Kidney epithelial cell (primary cell): ENCODE measurements around the gene SPEM3. TPM values are rescaled to one million over a fixed set of nuclear protein-coding genes. Genes with fewer than 3 reads are reported as not detected.

Source experiments
- DNase-seq: peaks from one replicate; pipeline ENCODE4 v3.0.0-alpha.2; 2010; ENCODE audit warnings: low read depth
- H3K27me3 ChIP-seq: 2 replicates; pipeline ENCODE4 v1.6.0; 2011; ENCODE audit warnings: low read length; ENCODE audit not compliant: control insufficient read depth, insufficient read depth
- H3K36me3 ChIP-seq: 2 replicates; pipeline ENCODE4 v1.5.1; 2011; ENCODE audit warnings: low read length; ENCODE audit not compliant: control insufficient read depth, insufficient read depth
- H3K4me3 ChIP-seq: 2 replicates; pipeline ENCODE4 v1.5.1; 2011; ENCODE audit warnings: low read depth, mild to moderate bottlenecking, control low read depth, low read length
- CTCF ChIP-seq: IDR thresholded peaks from 2 replicates; pipeline ENCODE4 v1.5.1; 2011; ENCODE audit warnings: mild to moderate bottlenecking, moderate library complexity, low read length, control low read depth, inconsistent platforms; ENCODE audit not compliant: insufficient read depth, poor library complexity, severe bottlenecking
- total RNA-seq: library from RNA; depleted of rRNA; stranded (reverse); fragments of >200 nt; gene quantifications from 2 replicates; pipeline ENCODE4 v1.2.3, GENCODE V29; 2015

SPEM3 gene
- total RNA-seq, 1 donor from 2014 or later, result not detected

- TF ChIP-seq CTCF, result no peak
- no peaks in the 10 kb centered on the region for H3K36me3 ChIP-seq
- no peak for DNase-seq
- no peak overlapping the region for H3K4me3 ChIP-seq
- peaks cover 2% of the 10 kb centered on the region for H3K27me3 ChIP-seq
Observed at GRCh38 chr17:7442142-7442541, 13.5 kb downstream of the SPEM3 start.

- TF ChIP-seq CTCF, result no peak
- DNase-seq, result no peak
- Histone ChIP-seq H3K27me3 (no peaks in the 10 kb centered on the region), H3K4me3 (no peak overlapping the region), H3K36me3 (no peaks in the 10 kb centered on the region)
Observed at GRCh38 chr17:7443499-7444485, 15.1 kb downstream of the SPEM3 start.

DNA sequence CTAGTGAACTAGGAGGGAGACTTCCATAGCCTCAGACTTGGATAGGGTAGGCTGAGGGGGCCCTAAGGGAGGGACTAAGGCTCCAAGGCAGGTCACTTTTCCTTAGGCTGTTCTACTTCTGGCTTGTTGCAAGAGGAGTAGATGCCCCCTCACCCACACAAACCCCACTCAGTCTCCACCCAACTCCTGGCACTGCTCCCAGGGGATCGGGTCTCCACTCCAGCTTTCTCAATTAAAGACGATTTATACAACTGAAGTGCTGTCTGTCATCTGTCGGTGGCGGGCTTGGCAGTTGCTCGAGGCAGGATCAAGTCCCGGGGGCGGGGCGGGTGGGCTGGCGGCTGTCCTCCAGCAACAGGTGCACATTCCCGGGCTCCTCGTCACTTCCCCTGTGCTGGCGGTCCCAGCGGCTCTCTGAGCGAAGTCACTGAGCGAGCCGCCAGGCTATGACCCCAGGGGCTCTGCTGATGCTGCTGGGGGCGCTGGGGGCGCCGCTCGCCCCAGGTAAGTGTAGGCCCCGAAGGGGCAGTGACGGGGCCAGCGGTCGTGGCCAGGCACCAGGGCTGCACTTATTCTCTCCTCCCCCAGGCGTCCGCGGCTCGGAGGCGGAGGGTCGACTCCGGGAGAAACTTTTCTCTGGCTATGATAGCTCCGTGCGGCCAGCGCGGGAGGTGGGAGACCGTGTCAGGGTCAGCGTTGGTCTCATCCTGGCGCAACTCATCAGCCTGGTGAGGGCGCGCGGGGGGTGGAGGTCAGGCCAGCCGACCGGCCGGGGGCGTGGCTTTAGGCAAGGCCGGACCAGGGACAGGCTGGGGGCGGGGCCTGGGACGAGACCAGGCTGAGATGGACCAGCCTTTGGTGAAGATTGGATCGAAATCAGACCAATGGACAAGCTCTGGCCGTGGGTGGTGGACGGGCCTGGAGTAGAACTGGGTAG is 16.3 kb downstream of the SPEM3 start, which contains the start of gene CHRNB1:
Gene CHRNB1 (plus strand): TSS at position 380 of the 937 bp plus-strand sequence. CDS start 67 bp downstream, at position 447.
- H3K4me3 ChIP-seq, result peak within 1 kb of the TSS; percentile 48
- H3K27me3 ChIP-seq, result no peaks in the 10 kb centered on the region
- no peak for DNase-seq
- no peaks in the 10 kb centered on the region for H3K36me3 ChIP-seq
- TF ChIP-seq CTCF, result no peak

GRCh38 chr17:7445619-7445968 is 16.9 kb downstream of the SPEM3 start:
- Histone ChIP-seq H3K4me3 (peak overlapping the region; percentile 48), H3K27me3 (no peaks in the 10 kb centered on the region), H3K36me3 (no peaks in the 10 kb centered on the region)
- no peak for TF ChIP-seq CTCF
- DNase-seq, result no peak

GRCh38 chr17:7448461-7448860 is 19.8 kb downstream of the SPEM3 start:
- H3K36me3 ChIP-seq, result peaks cover 1% of the 10 kb centered on the region
- H3K27me3 ChIP-seq, result no peaks in the 10 kb centered on the region
- no peak for DNase-seq
- no peak for TF ChIP-seq CTCF
- no peak overlapping the region for H3K4me3 ChIP-seq
